Ovary (tissue), 3 donors: ENCODE data around the gene ARPC2.

Experiments
- CTCF ChIP-seq, 3 donors: fragments of 450-650 bp in 2 of 3; fragments of 200-600 bp in 1 of 3; IDR thresholded peaks; one replicate each; pipeline versions ENCODE4 v1.5.1 to v1.8.0; 2016 to 2022; ENCODE audit warnings: antibody characterized with exemption in 3 of 3, mild to moderate bottlenecking in 1 of 3
- POLR2A ChIP-seq: fragments of 450-650 bp; IDR thresholded peaks from one replicate; pipeline ENCODE4 v1.6.1; 2017; ENCODE audit warnings: antibody characterized with exemption, mild to moderate bottlenecking, moderate library complexity
- donor health status: DM: no; HTN: no; CAD: no.

GRCh38 chr2:218260166-218260565, 43.2 kb downstream of the ARPC2 start:
- TF ChIP-seq CTCF (IDR thresholded peaks at IDR 0.05) (no peak), POLR2A (no peak)
